Measurements from ENCODE around the gene LYRM9. TPM values are rescaled to one million over a fixed set of nuclear protein-coding genes. Genes with fewer than 3 reads are reported as not detected.
"Not testable (repeated sequence)": the region's sequence is repeated elsewhere in the genome, so short reads cannot be mapped to it uniquely, and the experiment has no call there.

Gene LYRM9
- total RNA-seq, 1 experiment from 2014 or later = 2.8 TPM

DNA sequence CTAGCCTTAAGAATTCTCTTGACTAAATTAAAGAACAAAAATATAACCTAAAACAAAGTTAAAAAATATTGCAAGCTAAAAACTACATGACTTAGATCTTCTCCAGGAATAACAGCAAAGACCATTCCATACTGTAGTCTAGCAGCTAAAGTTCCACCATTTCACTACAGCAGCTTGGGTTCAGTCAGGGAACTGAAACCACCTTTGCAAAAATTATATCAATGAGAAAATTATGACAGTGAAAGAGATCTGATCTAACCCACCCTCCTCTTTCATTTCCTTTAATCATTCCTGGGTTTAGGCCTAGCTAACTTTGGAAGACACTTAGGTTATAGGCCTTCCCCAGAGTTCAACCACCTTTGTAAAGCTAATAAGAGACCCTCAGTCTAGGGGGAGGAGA is 56.5 kb downstream of the LYRM9 start:
- TF ChIP-seq, protein P1, sequence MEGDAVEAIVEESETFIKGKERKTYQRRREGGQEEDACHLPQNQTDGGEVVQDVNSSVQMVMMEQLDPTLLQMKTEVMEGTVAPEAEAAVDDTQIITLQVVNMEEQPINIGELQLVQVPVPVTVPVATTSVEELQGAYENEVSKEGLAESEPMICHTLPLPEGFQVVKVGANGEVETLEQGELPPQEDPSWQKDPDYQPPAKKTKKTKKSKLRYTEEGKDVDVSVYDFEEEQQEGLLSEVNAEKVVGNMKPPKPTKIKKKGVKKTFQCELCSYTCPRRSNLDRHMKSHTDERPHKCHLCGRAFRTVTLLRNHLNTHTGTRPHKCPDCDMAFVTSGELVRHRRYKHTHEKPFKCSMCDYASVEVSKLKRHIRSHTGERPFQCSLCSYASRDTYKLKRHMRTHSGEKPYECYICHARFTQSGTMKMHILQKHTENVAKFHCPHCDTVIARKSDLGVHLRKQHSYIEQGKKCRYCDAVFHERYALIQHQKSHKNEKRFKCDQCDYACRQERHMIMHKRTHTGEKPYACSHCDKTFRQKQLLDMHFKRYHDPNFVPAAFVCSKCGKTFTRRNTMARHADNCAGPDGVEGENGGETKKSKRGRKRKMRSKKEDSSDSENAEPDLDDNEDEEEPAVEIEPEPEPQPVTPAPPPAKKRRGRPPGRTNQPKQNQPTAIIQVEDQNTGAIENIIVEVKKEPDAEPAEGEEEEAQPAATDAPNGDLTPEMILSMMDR (conservative IDR thresholded peaks at IDR 0.05; ENCODE audit: low read depth, low read length) = no peak
- no peak for TF ChIP-seq EZH2 (IDR thresholded peaks at IDR 0.05; ENCODE audit: borderline replicate concordance, low read depth, low read length, poor library complexity, severe bottlenecking)
- H3K27ac ChIP-seq (ENCODE audit: low read depth, low read length, poor library complexity, severe bottlenecking) = no peak overlapping the region
- H3K36me3 ChIP-seq (ENCODE audit: insufficient read depth, low read length, poor library complexity, severe bottlenecking) = no peaks in the 10 kb centered on the region
- no peaks in the 10 kb centered on the region for H3K27me3 ChIP-seq (replicated peaks; ENCODE audit: insufficient read depth, low read depth, low read length, poor library complexity)
- no peaks in the 10 kb centered on the region for H3K9me3 ChIP-seq (ENCODE audit: low read depth, low read length, poor library complexity, severe bottlenecking)
- CTCF ChIA-PET = no interaction called here
- no peak overlapping the region for H3K4me3 ChIP-seq (ENCODE audit: low read depth, low read length, poor library complexity, severe bottlenecking)
- no peaks in the 10 kb centered on the region for H3K4me1 ChIP-seq (ENCODE audit: insufficient read depth, low read length, poor library complexity, severe bottlenecking)
- no TSS peak for BruUV-seq (replicated peaks)
- intact Hi-C loops (cut with micrococcal nuclease; ENCODE audit: unreplicated experiment) = no loop called here
- POLR2A ChIA-PET (ENCODE audit: low non-redundant PET) = no interaction called here
- no peak for DNase-seq (ENCODE audit: low spot score)

DNA sequence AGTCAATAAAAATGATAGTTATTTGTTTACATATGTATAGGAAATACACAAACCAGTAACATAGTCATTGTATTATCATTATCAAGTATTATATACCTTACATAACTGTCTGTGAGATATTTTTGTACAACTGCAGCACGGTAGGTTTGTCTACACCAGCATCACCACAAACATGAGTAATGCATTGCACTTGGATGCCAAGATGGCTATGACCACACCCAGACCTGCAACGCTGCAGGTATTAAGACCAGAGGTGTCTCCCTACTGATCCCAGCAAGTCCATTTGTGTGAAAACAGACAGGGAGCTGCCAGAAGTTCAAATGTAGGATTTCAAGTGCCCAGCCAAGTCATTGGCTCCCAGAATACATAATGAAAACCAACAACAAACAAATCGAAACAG is 58.6 kb downstream of the LYRM9 start:
- intact Hi-C loops (cut with micrococcal nuclease; ENCODE audit: unreplicated experiment) = no loop called here

GRCh38 chr17:27832831-27833230 is 60.3 kb downstream of the LYRM9 start:
- no peaks in the 10 kb centered on the region for H3K36me3 ChIP-seq (ENCODE audit: insufficient read depth, low read length, poor library complexity, severe bottlenecking)
- POLR2A ChIA-PET (ENCODE audit: low non-redundant PET) = no interaction called here

More for the DNA sequence above, 58.6 kb downstream of the LYRM9 start:
- no peaks in the 10 kb centered on the region for H3K4me1 ChIP-seq (ENCODE audit: insufficient read depth, low read length, poor library complexity, severe bottlenecking)
- H3K27me3 ChIP-seq (replicated peaks; ENCODE audit: insufficient read depth, low read depth, low read length, poor library complexity) = no peaks in the 10 kb centered on the region
- CTCF ChIA-PET = no interaction called here
- no peaks in the 10 kb centered on the region for H3K36me3 ChIP-seq (ENCODE audit: insufficient read depth, low read length, poor library complexity, severe bottlenecking)
- POLR2A ChIA-PET (ENCODE audit: low non-redundant PET) = interaction anchor here (0.6 kb wide), 1 partner anchor 52 kb away, joined by 4 read pairs; no protein-coding TSS in a partner anchor
- H3K9me3 ChIP-seq (ENCODE audit: low read depth, low read length, poor library complexity, severe bottlenecking) = no peaks in the 10 kb centered on the region
- DNase-seq (ENCODE audit: low spot score) = no peak
- no peak overlapping the region for H3K4me3 ChIP-seq (ENCODE audit: low read depth, low read length, poor library complexity, severe bottlenecking)
- H3K27ac ChIP-seq (ENCODE audit: low read depth, low read length, poor library complexity, severe bottlenecking) = no peak overlapping the region
- BruUV-seq (replicated peaks) = no TSS peak
- TF ChIP-seq, protein P1 (conservative IDR thresholded peaks at IDR 0.05; ENCODE audit: low read depth, low read length) = no peak
- no peak for TF ChIP-seq EZH2 (IDR thresholded peaks at IDR 0.05; ENCODE audit: borderline replicate concordance, low read depth, low read length, poor library complexity, severe bottlenecking)

GRCh38 chr17:27829888-27830287 is 63.3 kb downstream of the LYRM9 start:
- BruUV-seq (replicated peaks); H3K27ac ChIP-seq (ENCODE audit: low read depth, low read length, poor library complexity, severe bottlenecking); POLR2A ChIA-PET (ENCODE audit: low non-redundant PET); H3K9me3 ChIP-seq (ENCODE audit: low read depth, low read length, poor library complexity, severe bottlenecking); intact Hi-C loops (cut with micrococcal nuclease; ENCODE audit: unreplicated experiment); H3K27me3 ChIP-seq (replicated peaks; ENCODE audit: insufficient read depth, low read depth, low read length, poor library complexity); H3K4me1 ChIP-seq (ENCODE audit: insufficient read depth, low read length, poor library complexity, severe bottlenecking); DNase-seq (ENCODE audit: low spot score); H3K4me3 ChIP-seq (ENCODE audit: low read depth, low read length, poor library complexity, severe bottlenecking); CTCF ChIA-PET; H3K36me3 ChIP-seq (ENCODE audit: insufficient read depth, low read length, poor library complexity, severe bottlenecking): not testable (repeated sequence)

More at GRCh38 chr17:27832831-27833230, 60.3 kb downstream of the LYRM9 start:
- no peak overlapping the region for H3K4me3 ChIP-seq (ENCODE audit: low read depth, low read length, poor library complexity, severe bottlenecking)
- H3K4me1 ChIP-seq (ENCODE audit: insufficient read depth, low read length, poor library complexity, severe bottlenecking) = no peaks in the 10 kb centered on the region
- H3K9me3 ChIP-seq (ENCODE audit: low read depth, low read length, poor library complexity, severe bottlenecking) = no peaks in the 10 kb centered on the region
- no peak for DNase-seq (ENCODE audit: low spot score)
- BruUV-seq (replicated peaks) = no TSS peak
- intact Hi-C loops (cut with micrococcal nuclease; ENCODE audit: unreplicated experiment) = no loop called here
- CTCF ChIA-PET = no interaction called here
- TF ChIP-seq, protein P1 (conservative IDR thresholded peaks at IDR 0.05; ENCODE audit: low read depth, low read length) = no peak
- no peak for TF ChIP-seq EZH2 (IDR thresholded peaks at IDR 0.05; ENCODE audit: borderline replicate concordance, low read depth, low read length, poor library complexity, severe bottlenecking)
- H3K27me3 ChIP-seq (replicated peaks; ENCODE audit: insufficient read depth, low read depth, low read length, poor library complexity) = no peaks in the 10 kb centered on the region
- H3K27ac ChIP-seq (ENCODE audit: low read depth, low read length, poor library complexity, severe bottlenecking) = no peak overlapping the region

GRCh38 chr17:27829143-27829711 is 63.9 kb downstream of the LYRM9 start:
- BruUV-seq (replicated peaks); H3K9me3 ChIP-seq (ENCODE audit: low read depth, low read length, poor library complexity, severe bottlenecking); CTCF ChIA-PET; DNase-seq (ENCODE audit: low spot score); H3K36me3 ChIP-seq (ENCODE audit: insufficient read depth, low read length, poor library complexity, severe bottlenecking); H3K4me3 ChIP-seq (ENCODE audit: low read depth, low read length, poor library complexity, severe bottlenecking); H3K27me3 ChIP-seq (replicated peaks; ENCODE audit: insufficient read depth, low read depth, low read length, poor library complexity); H3K4me1 ChIP-seq (ENCODE audit: insufficient read depth, low read length, poor library complexity, severe bottlenecking); H3K27ac ChIP-seq (ENCODE audit: low read depth, low read length, poor library complexity, severe bottlenecking); intact Hi-C loops (cut with micrococcal nuclease; ENCODE audit: unreplicated experiment): not testable (repeated sequence)
- POLR2A ChIA-PET (ENCODE audit: low non-redundant PET) = interaction anchor here (0.6 kb wide), 1 partner anchor 490 kb away, joined by 3 read pairs; the partner anchor contains the start of gene TMEM97

Data from A673 (cell line).